ENCODE measurements around the gene VPS37C.

The VPS37C gene

DNA sequence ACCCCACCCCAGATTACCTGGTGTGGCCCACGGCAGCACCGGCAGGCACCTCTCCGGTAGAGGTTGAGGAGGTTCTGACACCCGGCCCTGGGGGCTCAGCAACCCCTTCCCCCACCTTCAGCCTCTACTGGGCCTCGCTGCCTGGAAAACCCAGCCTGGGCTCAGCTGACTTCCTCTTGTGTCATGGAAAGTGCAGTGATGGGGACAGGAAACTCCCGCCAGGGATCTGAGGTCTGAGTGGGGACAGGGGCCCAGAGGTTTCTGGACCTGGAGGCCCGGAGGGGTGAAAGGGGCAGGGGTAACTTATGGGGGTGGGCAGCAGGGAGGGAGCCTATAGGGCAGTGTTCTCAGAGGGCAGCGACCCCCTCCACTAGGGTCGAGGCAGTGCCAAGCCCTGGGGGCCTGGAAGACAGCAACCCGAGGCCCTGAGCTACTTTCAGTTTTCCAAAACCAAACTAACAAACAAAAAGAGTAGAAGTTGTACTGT, 68.9 kb downstream of the VPS37C start:
- DNase-seq (ENCODE audit: low read depth) = no peak
- in situ Hi-C loops (cut with HindIII; ENCODE audit: low sequenced_read_pairs) = no loop called here
- TF ChIP-seq, protein P1, sequence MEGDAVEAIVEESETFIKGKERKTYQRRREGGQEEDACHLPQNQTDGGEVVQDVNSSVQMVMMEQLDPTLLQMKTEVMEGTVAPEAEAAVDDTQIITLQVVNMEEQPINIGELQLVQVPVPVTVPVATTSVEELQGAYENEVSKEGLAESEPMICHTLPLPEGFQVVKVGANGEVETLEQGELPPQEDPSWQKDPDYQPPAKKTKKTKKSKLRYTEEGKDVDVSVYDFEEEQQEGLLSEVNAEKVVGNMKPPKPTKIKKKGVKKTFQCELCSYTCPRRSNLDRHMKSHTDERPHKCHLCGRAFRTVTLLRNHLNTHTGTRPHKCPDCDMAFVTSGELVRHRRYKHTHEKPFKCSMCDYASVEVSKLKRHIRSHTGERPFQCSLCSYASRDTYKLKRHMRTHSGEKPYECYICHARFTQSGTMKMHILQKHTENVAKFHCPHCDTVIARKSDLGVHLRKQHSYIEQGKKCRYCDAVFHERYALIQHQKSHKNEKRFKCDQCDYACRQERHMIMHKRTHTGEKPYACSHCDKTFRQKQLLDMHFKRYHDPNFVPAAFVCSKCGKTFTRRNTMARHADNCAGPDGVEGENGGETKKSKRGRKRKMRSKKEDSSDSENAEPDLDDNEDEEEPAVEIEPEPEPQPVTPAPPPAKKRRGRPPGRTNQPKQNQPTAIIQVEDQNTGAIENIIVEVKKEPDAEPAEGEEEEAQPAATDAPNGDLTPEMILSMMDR (IDR thresholded peaks at IDR 0.05; ENCODE audit: low read depth, low read length, missing control alignments) = no peak
- no peak overlapping the region for H3K4me3 ChIP-seq (ENCODE audit: low read depth, low read length)

DNA sequence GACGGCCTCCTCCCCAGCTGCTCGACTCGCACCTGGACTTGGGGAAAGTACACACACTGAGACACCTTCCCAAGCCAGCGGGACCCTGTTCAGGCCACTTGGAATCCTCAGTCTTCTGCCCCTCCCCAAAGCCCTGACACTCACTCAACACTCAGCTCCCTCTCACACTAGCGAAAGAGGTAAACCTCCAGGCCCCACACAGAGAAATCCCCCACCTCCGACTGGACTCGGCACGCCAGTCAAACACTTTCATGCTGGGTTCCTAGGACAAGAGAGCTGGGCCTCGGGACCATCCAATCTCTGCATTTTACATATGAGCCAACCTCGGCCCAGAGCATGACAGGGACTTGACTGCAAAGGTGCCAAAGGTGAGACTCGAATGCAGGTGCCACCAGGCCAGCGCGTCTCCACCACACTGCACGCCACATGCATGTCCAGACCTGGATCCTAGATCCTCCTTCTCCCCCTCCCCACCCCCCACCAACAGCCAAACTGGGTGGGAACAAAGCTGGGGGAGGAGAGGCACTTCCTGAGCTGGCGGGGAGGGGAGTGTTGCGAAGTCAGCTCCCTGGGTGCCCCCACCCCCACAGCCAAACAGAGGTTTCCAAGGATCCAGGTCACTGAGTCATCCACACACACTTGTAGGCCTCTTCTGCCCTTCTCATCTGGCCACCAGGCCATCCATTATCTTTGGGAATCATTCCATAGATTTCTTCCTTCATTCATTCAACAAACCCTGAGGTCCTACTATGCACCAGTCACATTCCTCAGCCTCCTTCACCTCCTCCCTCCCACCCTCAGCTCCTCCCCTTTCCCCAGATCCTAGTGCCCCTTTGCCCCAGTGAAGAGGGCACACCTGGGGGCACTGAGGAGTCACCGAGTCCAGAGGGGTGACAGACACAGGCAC, 69.6 kb downstream of the VPS37C start:
- no peak for DNase-seq (ENCODE audit: low read depth)
- no peak overlapping the region for H3K4me3 ChIP-seq (ENCODE audit: low read depth, low read length)
- in situ Hi-C loops (cut with HindIII; ENCODE audit: low sequenced_read_pairs) = no loop called here
- TF ChIP-seq, protein P1 (IDR thresholded peaks at IDR 0.05; ENCODE audit: low read depth, low read length, missing control alignments) = no peak

DNA sequence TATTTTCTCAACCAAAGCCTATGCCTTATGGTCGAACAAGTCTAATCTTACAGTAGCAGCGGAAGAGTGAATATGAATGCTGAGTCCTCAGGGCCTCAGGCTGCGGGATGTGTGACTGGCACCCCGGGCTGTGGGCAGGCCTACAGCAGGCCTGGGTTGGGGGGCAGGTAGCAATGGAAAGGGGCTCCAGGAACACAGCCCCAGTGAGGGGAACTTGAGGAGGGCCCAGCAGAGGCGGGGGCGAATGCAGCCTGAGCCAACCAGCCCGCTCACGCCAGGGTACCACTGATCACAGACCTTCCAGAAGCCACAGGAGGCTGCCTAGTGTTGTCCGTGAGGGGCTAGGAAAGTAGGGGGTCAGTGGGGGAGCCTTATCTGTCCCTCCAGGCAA, 70.2 kb downstream of the VPS37C start:
- TF ChIP-seq, protein P1 (IDR thresholded peaks at IDR 0.05; ENCODE audit: low read depth, low read length, missing control alignments) = no peak
- in situ Hi-C loops (cut with HindIII; ENCODE audit: low sequenced_read_pairs) = no loop called here
- H3K4me3 ChIP-seq (ENCODE audit: low read depth, low read length) = no peak overlapping the region
- DNase-seq (ENCODE audit: low read depth) = no peak

DNA sequence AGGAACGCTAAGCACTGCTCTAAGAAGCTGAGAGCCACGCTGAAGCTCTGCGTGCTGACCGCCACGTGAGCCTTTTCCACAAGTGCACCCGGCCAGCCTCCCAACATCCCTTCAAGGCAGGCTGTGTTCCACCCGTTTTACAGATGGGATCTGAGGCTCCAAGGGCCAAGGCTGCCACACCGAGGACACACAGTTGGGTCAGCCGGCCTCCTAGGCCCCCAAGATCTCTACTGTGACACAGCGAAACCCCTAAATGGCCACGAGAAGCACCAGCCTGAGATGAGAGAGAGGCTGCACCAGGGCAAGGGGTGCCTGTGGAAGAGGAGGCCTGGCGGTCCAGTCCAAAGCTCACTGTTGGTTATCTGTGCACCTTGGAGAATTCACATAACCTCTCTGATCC, 70.7 kb downstream of the VPS37C start:
- no peak for DNase-seq (ENCODE audit: low read depth)
- in situ Hi-C loops (cut with HindIII; ENCODE audit: low sequenced_read_pairs) = no loop called here
- TF ChIP-seq, protein P1 (IDR thresholded peaks at IDR 0.05; ENCODE audit: low read depth, low read length, missing control alignments) = no peak
- no peak overlapping the region for H3K4me3 ChIP-seq (ENCODE audit: low read depth, low read length)

DNA sequence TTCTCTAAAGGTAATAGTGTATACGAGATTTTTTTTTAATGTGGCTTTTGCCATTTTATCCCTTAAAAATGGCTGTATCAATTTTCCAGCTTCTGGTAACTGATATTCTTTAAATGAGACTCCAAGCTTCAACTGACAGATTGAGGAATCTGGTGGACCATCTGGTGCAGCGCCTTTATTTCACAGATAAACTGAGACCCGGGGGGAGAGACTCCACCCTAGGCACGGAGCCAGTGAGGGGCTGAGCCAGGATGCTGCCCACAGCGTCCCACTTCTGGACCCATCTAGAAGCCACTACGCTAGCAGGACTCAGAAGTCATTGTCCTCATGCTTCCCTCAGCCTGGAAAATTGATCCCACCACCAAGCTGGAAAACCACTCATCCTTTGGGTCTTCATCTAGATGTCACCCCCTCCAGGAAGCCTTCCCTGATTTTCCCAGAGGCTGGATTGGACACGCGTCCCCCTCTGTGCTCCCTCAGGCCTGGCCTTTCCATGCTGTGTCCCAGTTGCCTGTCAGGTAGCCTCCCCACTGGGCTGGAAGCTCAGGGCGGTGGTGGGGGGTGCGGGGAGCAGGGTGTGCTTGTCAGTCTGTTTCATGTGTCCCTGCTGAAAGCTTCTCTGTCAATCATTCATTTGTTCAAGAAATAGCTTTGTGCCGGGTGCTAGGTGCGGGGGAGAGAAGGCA, 71.3 kb downstream of the VPS37C start:
- DNase-seq (ENCODE audit: low read depth) = no peak
- in situ Hi-C loops (cut with HindIII; ENCODE audit: low sequenced_read_pairs) = no loop called here
- TF ChIP-seq, protein P1 (IDR thresholded peaks at IDR 0.05; ENCODE audit: low read depth, low read length, missing control alignments) = no peak
- H3K4me3 ChIP-seq (ENCODE audit: low read depth, low read length) = no peak overlapping the region

DNA sequence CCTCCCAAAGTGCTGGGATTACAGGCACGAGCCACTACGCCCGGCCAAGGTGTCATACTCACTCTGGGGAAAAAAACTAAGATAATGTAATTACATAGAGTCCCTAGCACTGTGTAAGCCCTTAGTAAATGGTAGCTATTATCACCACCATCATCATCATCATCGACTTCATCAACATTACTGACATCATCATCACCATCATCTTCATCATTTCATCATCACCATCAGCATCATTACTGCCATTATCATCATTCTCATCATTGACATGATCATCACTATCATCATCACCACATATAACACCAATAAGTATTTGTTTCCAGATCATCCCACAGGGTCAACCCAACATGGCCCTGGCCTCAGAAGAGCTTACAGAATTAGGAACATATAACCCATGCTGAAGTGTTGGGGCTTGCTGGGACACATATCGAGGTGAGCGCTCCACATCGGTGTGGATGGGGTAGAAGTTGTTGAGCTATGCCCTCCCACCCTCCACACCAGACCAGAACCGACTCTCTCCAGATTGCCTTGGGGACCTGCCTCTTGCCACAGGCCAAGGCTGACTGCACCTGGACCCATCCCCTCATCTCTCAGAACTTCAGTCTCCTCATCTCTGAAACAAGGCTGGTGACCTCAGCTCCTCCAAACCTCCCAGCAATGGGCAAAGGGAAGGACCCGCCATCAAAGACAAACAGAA, 73.7 kb downstream of the VPS37C start:
- TF ChIP-seq, protein P1 (IDR thresholded peaks at IDR 0.05; ENCODE audit: low read depth, low read length, missing control alignments) = no peak
- in situ Hi-C loops (cut with HindIII; ENCODE audit: low sequenced_read_pairs) = no loop called here
- H3K4me3 ChIP-seq (ENCODE audit: low read depth, low read length) = no peak overlapping the region
- DNase-seq (ENCODE audit: low read depth) = no peak
